CMK (cell line): Measurements from ENCODE around the gene HSD17B8.

Source experiments
- DNase-seq: peaks from one replicate; pipeline ENCODE4 v3.0.0-alpha.2; 2010; ENCODE audit warnings: low read depth

The HSD17B8 gene

GRCh38 chr6:33192671-33193602 is 11.5 kb upstream of the HSD17B8 start:
- no peak for DNase-seq

- DNase-seq, result no peak
Observed at GRCh38 chr6:33193619-33194018, 10.8 kb upstream of the HSD17B8 start.

- no peak for DNase-seq
Observed at GRCh38 chr6:33194431-33194979, 9.9 kb upstream of the HSD17B8 start.

GRCh38 chr6:33195304-33196165 is 8.9 kb upstream of the HSD17B8 start:
- DNase-seq, result no peak

GRCh38 chr6:33197431-33198048 is 6.9 kb upstream of the HSD17B8 start:
- no peak for DNase-seq

- no peak for DNase-seq
Observed at GRCh38 chr6:33198159-33198852, 6.1 kb upstream of the HSD17B8 start.

- no peak for DNase-seq
Observed at GRCh38 chr6:33198853-33199436, 5.5 kb upstream of the HSD17B8 start.

GRCh38 chr6:33199687-33200218 is 4.7 kb upstream of the HSD17B8 start:
- DNase-seq, result peak; percentile 91

GRCh38 chr6:33200219-33201146 is 4.0 kb upstream of the HSD17B8 start, which contains the start of the genes RXRB and SLC39A7:
Gene RXRB, minus strand, starts transcription at chr6:33200665. Its CDS starts 189 bp downstream, at chr6:33200476.
Gene SLC39A7, plus strand, starts transcription at chr6:33200867. Its CDS starts 379 bp downstream, at chr6:33201246.
- peak; percentile 94 for DNase-seq

- no peak for DNase-seq
Observed at GRCh38 chr6:33201147-33201545, 3.3 kb upstream of the HSD17B8 start.

GRCh38 chr6:33201935-33202334 is 2.5 kb upstream of the HSD17B8 start:
- DNase-seq, result no peak

- no peak for DNase-seq
Observed at GRCh38 chr6:33202799-33203198, 1.7 kb upstream of the HSD17B8 start.

- no peak for DNase-seq
Observed at GRCh38 chr6:33203443-33204164, 851 bp upstream of the HSD17B8 start.

GRCh38 chr6:33204165-33204414 is 365 bp upstream of the HSD17B8 start:
- no peak for DNase-seq

- no peak for DNase-seq
Observed at GRCh38 chr6:33205191-33206026, 954 bp downstream of the HSD17B8 start.

GRCh38 chr6:33206027-33206863 is 1.8 kb downstream of the HSD17B8 start:
- DNase-seq, result no peak

GRCh38 chr6:33206864-33207551 is 2.6 kb downstream of the HSD17B8 start:
- no peak for DNase-seq
